ENCODE measurements around the gene FARP2. TPM values are rescaled to one million over a fixed set of nuclear protein-coding genes. Genes with fewer than 3 reads are reported as not detected.
"Not testable (repeated sequence)": the region's sequence is repeated elsewhere in the genome, so short reads cannot be mapped to it uniquely, and the experiment has no call there.

The FARP2 gene
- total RNA-seq, 1 donor from 2014 or later = 36.6 TPM

GRCh38 chr2:241413501-241413900 is 57.4 kb downstream of the FARP2 start:
- H3K4me1 Mint-ChIP-seq (ENCODE audit: low read depth); DNase-seq (ENCODE audit: low spot score); H3K4me3 Mint-ChIP-seq; intact Hi-C loops (cut with micrococcal nuclease); H3K27ac Mint-ChIP-seq; H3K9me3 Mint-ChIP-seq; H3K27me3 Mint-ChIP-seq (ENCODE audit: insufficient read depth): not testable (repeated sequence)
- peaks cover 16% of the 10 kb centered on the region for H3K36me3 Mint-ChIP-seq (ENCODE audit: low read depth)

- Mint-ChIP-seq H3K4me1 (ENCODE audit: low read depth) (no peaks in the 10 kb centered on the region), H3K9me3 (no peaks in the 10 kb centered on the region), H3K27ac (no peak overlapping the region), H3K4me3 (no peak overlapping the region), H3K27me3 (ENCODE audit: insufficient read depth) (no peaks in the 10 kb centered on the region), H3K36me3 (ENCODE audit: low read depth) (peaks cover 17% of the 10 kb centered on the region)
- DNase-seq (ENCODE audit: low spot score) = no peak
- intact Hi-C loops (cut with micrococcal nuclease) = no loop called here
These were observed 58.0 kb downstream of the FARP2 start for GRCh38 chr2:241413929-241414580.

- Mint-ChIP-seq H3K27me3 (ENCODE audit: insufficient read depth) (no peaks in the 10 kb centered on the region), H3K4me1 (ENCODE audit: low read depth) (no peaks in the 10 kb centered on the region), H3K4me3 (no peak overlapping the region), H3K27ac (no peak overlapping the region), H3K9me3 (no peaks in the 10 kb centered on the region), H3K36me3 (ENCODE audit: low read depth) (peaks cover 21% of the 10 kb centered on the region)
- no peak for DNase-seq (ENCODE audit: low spot score)
- intact Hi-C loops (cut with micrococcal nuclease) = no loop called here
These were observed 59.1 kb downstream of the FARP2 start for GRCh38 chr2:241415196-241415595.

GRCh38 chr2:241417626-241418025 is 61.5 kb downstream of the FARP2 start:
- DNase-seq (ENCODE audit: low spot score) = no peak
- intact Hi-C loops (cut with micrococcal nuclease) = no loop called here
- H3K4me1 Mint-ChIP-seq (ENCODE audit: low read depth) = no peaks in the 10 kb centered on the region
- no peak overlapping the region for H3K4me3 Mint-ChIP-seq
- no peak overlapping the region for H3K27ac Mint-ChIP-seq
- H3K27me3 Mint-ChIP-seq (ENCODE audit: insufficient read depth) = no peaks in the 10 kb centered on the region
- H3K36me3 Mint-ChIP-seq (ENCODE audit: low read depth) = peaks cover 23% of the 10 kb centered on the region
- peaks cover 3% of the 10 kb centered on the region for H3K9me3 Mint-ChIP-seq

- H3K4me1 Mint-ChIP-seq (ENCODE audit: low read depth) = no peaks in the 10 kb centered on the region
- H3K36me3 Mint-ChIP-seq (ENCODE audit: low read depth) = peaks cover 35% of the 10 kb centered on the region
- H3K27me3 Mint-ChIP-seq (ENCODE audit: insufficient read depth) = no peaks in the 10 kb centered on the region
- no peak for DNase-seq (ENCODE audit: low spot score)
- H3K9me3 Mint-ChIP-seq = peaks cover 27% of the 10 kb centered on the region
- no peak overlapping the region for H3K27ac Mint-ChIP-seq
- intact Hi-C loops (cut with micrococcal nuclease) = no loop called here
- H3K4me3 Mint-ChIP-seq = no peak overlapping the region
These were observed 65.2 kb downstream of the FARP2 start for GRCh38 chr2:241421330-241421729.

- intact Hi-C loops (cut with micrococcal nuclease); DNase-seq (ENCODE audit: low spot score); H3K4me3 Mint-ChIP-seq; H3K4me1 Mint-ChIP-seq (ENCODE audit: low read depth); H3K27ac Mint-ChIP-seq; H3K27me3 Mint-ChIP-seq (ENCODE audit: insufficient read depth): not testable (repeated sequence)
- Mint-ChIP-seq H3K36me3 (ENCODE audit: low read depth) (peaks cover 35% of the 10 kb centered on the region), H3K9me3 (peaks cover 27% of the 10 kb centered on the region)
These were observed 65.9 kb downstream of the FARP2 start for GRCh38 chr2:241421942-241422341.

- Mint-ChIP-seq H3K4me3 (no peak overlapping the region), H3K4me1 (ENCODE audit: low read depth) (no peaks in the 10 kb centered on the region), H3K27ac (no peak overlapping the region), H3K36me3 (ENCODE audit: low read depth) (peaks cover 35% of the 10 kb centered on the region), H3K9me3 (peaks cover 27% of the 10 kb centered on the region), H3K27me3 (ENCODE audit: insufficient read depth) (no peaks in the 10 kb centered on the region)
- intact Hi-C loops (cut with micrococcal nuclease) = no loop called here
- no peak for DNase-seq (ENCODE audit: low spot score)
These were observed 66.3 kb downstream of the FARP2 start for GRCh38 chr2:241422350-241422749.

- H3K9me3 Mint-ChIP-seq = peaks cover 27% of the 10 kb centered on the region
- H3K36me3 Mint-ChIP-seq (ENCODE audit: low read depth) = peaks cover 33% of the 10 kb centered on the region
- H3K27me3 Mint-ChIP-seq (ENCODE audit: insufficient read depth); H3K27ac Mint-ChIP-seq; H3K4me1 Mint-ChIP-seq (ENCODE audit: low read depth); DNase-seq (ENCODE audit: low spot score); intact Hi-C loops (cut with micrococcal nuclease); H3K4me3 Mint-ChIP-seq: not testable (repeated sequence)
These were observed 67.4 kb downstream of the FARP2 start for GRCh38 chr2:241423489-241423888.

GRCh38 chr2:241425368-241425767 is 69.3 kb downstream of the FARP2 start:
- intact Hi-C loops (cut with micrococcal nuclease) = no loop called here
- DNase-seq (ENCODE audit: low spot score) = no peak
- Mint-ChIP-seq H3K36me3 (ENCODE audit: low read depth) (peaks cover 30% of the 10 kb centered on the region), H3K27me3 (ENCODE audit: insufficient read depth) (no peaks in the 10 kb centered on the region), H3K9me3 (peaks cover 27% of the 10 kb centered on the region), H3K4me1 (ENCODE audit: low read depth) (no peaks in the 10 kb centered on the region), H3K4me3 (no peak overlapping the region), H3K27ac (no peak overlapping the region)

- H3K4me1 Mint-ChIP-seq (ENCODE audit: low read depth) = no peaks in the 10 kb centered on the region
- intact Hi-C loops (cut with micrococcal nuclease) = no loop called here
- peaks cover 17% of the 10 kb centered on the region for H3K36me3 Mint-ChIP-seq (ENCODE audit: low read depth)
- no peaks in the 10 kb centered on the region for H3K9me3 Mint-ChIP-seq
- H3K27me3 Mint-ChIP-seq (ENCODE audit: insufficient read depth) = no peaks in the 10 kb centered on the region
- no peak for DNase-seq (ENCODE audit: low spot score)
- H3K4me3 Mint-ChIP-seq = no peak overlapping the region
- H3K27ac Mint-ChIP-seq = no peak overlapping the region
These were observed 74.1 kb downstream of the FARP2 start for GRCh38 chr2:241430178-241430577.

GRCh38 chr2:241432824-241433448 is 76.9 kb downstream of the FARP2 start:
- intact Hi-C loops (cut with micrococcal nuclease) = no loop called here
- H3K27ac Mint-ChIP-seq = no peak overlapping the region
- H3K4me1 Mint-ChIP-seq (ENCODE audit: low read depth) = no peaks in the 10 kb centered on the region
- no peaks in the 10 kb centered on the region for H3K27me3 Mint-ChIP-seq (ENCODE audit: insufficient read depth)
- peaks cover 20% of the 10 kb centered on the region for H3K36me3 Mint-ChIP-seq (ENCODE audit: low read depth)
- DNase-seq (ENCODE audit: low spot score) = no peak
- no peaks in the 10 kb centered on the region for H3K9me3 Mint-ChIP-seq
- no peak overlapping the region for H3K4me3 Mint-ChIP-seq

GRCh38 chr2:241437179-241437578 is 81.1 kb downstream of the FARP2 start:
- Mint-ChIP-seq H3K36me3 (ENCODE audit: low read depth) (peaks cover 25% of the 10 kb centered on the region), H3K9me3 (no peaks in the 10 kb centered on the region), H3K4me1 (ENCODE audit: low read depth) (no peaks in the 10 kb centered on the region), H3K4me3 (no peak overlapping the region), H3K27me3 (ENCODE audit: insufficient read depth) (peaks cover 3% of the 10 kb centered on the region), H3K27ac (no peak overlapping the region)
- intact Hi-C loops (cut with micrococcal nuclease) = no loop called here
- DNase-seq (ENCODE audit: low spot score) = no peak

GRCh38 chr2:241441492-241441891 is 85.4 kb downstream of the FARP2 start:
- no peak overlapping the region for H3K27ac Mint-ChIP-seq
- no peak overlapping the region for H3K4me3 Mint-ChIP-seq
- no peak for DNase-seq (ENCODE audit: low spot score)
- H3K9me3 Mint-ChIP-seq = no peaks in the 10 kb centered on the region
- peaks cover 18% of the 10 kb centered on the region for H3K27me3 Mint-ChIP-seq (ENCODE audit: insufficient read depth)
- peaks cover 32% of the 10 kb centered on the region for H3K4me1 Mint-ChIP-seq (ENCODE audit: low read depth)
- H3K36me3 Mint-ChIP-seq (ENCODE audit: low read depth) = peaks cover 32% of the 10 kb centered on the region
- intact Hi-C loops (cut with micrococcal nuclease) = loop anchor here (5.0 kb wide), 2 partner anchors 124 to 169 kb away; partner anchors contain the start of genes HDLBP and SEPTIN2

All from activated T-helper 1 cell treated with anti-CD3 and anti-CD28 coated beads, Interleukin-12 subunit alpha, Interleukin-12 subunit beta, Interleukin-2, Interleukin-4 antibody, amounts not matched to agents 30 ng/mL and 10 ng/mL and 1 ng/mL, durations not matched to agents 14 hours and 24 hours and 36 hours (primary cell).